HEK293T (cell line): Measurements from ENCODE around the gene GPD2.
A peak's percentile ranks its signal among the peaks of the same experiment; 100 is the strongest.

ENCODE experiments used
- CTCF ChIA-PET: fragments of 350-600 bp; formaldehyde crosslinking; extraction: SDS; loops from one replicate; lab custom pipeline; 2021; ENCODE audit warnings: antibody characterized with exemption, inconsistent platforms; lab: Yijun Ruan, JAX
- POLR2A ChIA-PET: fragments of 350-600 bp; formaldehyde crosslinking; extraction: SDS; loops from one replicate; lab custom pipeline; 2020; ENCODE audit warnings: antibody characterized with exemption, inconsistent platforms; lab: Yijun Ruan, JAX
- DNase-seq: peaks from one replicate; pipeline ENCODE4 v3.0.0; 2012; ENCODE audit warnings: mixed read lengths; ENCODE audit errors: extremely low spot score
- ARNT ChIP-seq: fragments of 450-650 bp; IDR thresholded peaks from 2 replicates; pipeline ENCODE4 v1.6.1; 2017; ENCODE audit warnings: mild to moderate bottlenecking
- BHLHE40 ChIP-seq: fragments of 450-650 bp; IDR thresholded peaks from 2 replicates; pipeline ENCODE4 v1.6.1; 2016; ENCODE audit warnings: mild to moderate bottlenecking, moderate library complexity, borderline replicate concordance
- CTBP1 ChIP-seq: fragments of 450-650 bp; IDR thresholded peaks from 2 replicates; pipeline ENCODE4 v1.6.1; 2016; ENCODE audit warnings: borderline replicate concordance
- ELF4 ChIP-seq: fragments of 450-650 bp; IDR thresholded peaks from 2 replicates; pipeline ENCODE4 v1.6.1; 2017; ENCODE audit warnings: antibody characterized with exemption
- FOXA1 ChIP-seq: fragments of 450-650 bp; IDR thresholded peaks from 2 replicates; pipeline ENCODE4 v1.6.1; 2016; ENCODE audit warnings: mild to moderate bottlenecking
- FOXK2 ChIP-seq: fragments of 450-650 bp; IDR thresholded peaks from 2 replicates; pipeline ENCODE4 v1.6.1; 2016; ENCODE audit warnings: mild to moderate bottlenecking
- FOXM1 ChIP-seq: fragments of 450-650 bp; IDR thresholded peaks from 2 replicates; pipeline ENCODE4 v1.6.1; 2017; ENCODE audit warnings: mild to moderate bottlenecking, borderline replicate concordance
- HDGF ChIP-seq: fragments of 450-650 bp; IDR thresholded peaks from 2 replicates; pipeline ENCODE4 v1.6.1; 2017; ENCODE audit warnings: antibody characterized with exemption, borderline replicate concordance
- L3MBTL2 ChIP-seq: fragments of 450-650 bp; conservative IDR thresholded peaks from 2 replicates; pipeline ENCODE4 v1.6.1; 2016; ENCODE audit warnings: mild to moderate bottlenecking
- LEF1 ChIP-seq: fragments of 450-650 bp; IDR thresholded peaks from 2 replicates; pipeline ENCODE4 v1.6.1; 2017; ENCODE audit warnings: mild to moderate bottlenecking, borderline replicate concordance
- NFRKB ChIP-seq: fragments of 450-650 bp; IDR thresholded peaks from 2 replicates; pipeline ENCODE4 v1.6.1; 2016; ENCODE audit warnings: mild to moderate bottlenecking, moderate library complexity
- PKNOX1 ChIP-seq: fragments of 450-650 bp; IDR thresholded peaks from 2 replicates; pipeline ENCODE4 v1.6.1; 2016
- SP1 ChIP-seq: fragments of 450-650 bp; IDR thresholded peaks from 2 replicates; pipeline ENCODE4 v1.6.1; 2017
- SUZ12 ChIP-seq: fragments of 450-650 bp; IDR thresholded peaks from 2 replicates; pipeline ENCODE4 v1.6.1; 2016; ENCODE audit warnings: mild to moderate bottlenecking
- TARDBP ChIP-seq: fragments of 450-650 bp; IDR thresholded peaks from 2 replicates; pipeline ENCODE4 v1.6.1; 2016
- ZNF384 ChIP-seq: fragments of 450-650 bp; IDR thresholded peaks from 2 replicates; pipeline ENCODE4 v1.6.1; 2016

Gene GPD2

GRCh38 chr2:156476021-156476849, 40.1 kb downstream of the GPD2 start:
- no peak for DNase-seq
- ChIA-PET CTCF (no interaction called here), POLR2A (no interaction called here)
- TF ChIP-seq ZNF384: no peak
- no peak for TF ChIP-seq ELF4
- TF ChIP-seq FOXK2: no peak
- no peak for TF ChIP-seq ARNT
- TF ChIP-seq FOXM1: no peak
- no peak for TF ChIP-seq HDGF
- no peak for TF ChIP-seq NFRKB
- TF ChIP-seq BHLHE40: no peak
- TF ChIP-seq SUZ12: no peak

GRCh38 chr2:156476850-156477206, 40.6 kb downstream of the GPD2 start:
- TF ChIP-seq FOXA1: no peak
- TF ChIP-seq SP1: no peak
- TF ChIP-seq HDGF: no peak
- TF ChIP-seq PKNOX1: no peak
- TF ChIP-seq FOXK2: no peak
- no peak for TF ChIP-seq ARNT
- TF ChIP-seq FOXM1: no peak
- no peak for TF ChIP-seq SUZ12
- no peak for TF ChIP-seq ZNF384
- no peak for TF ChIP-seq BHLHE40
- TF ChIP-seq NFRKB: no peak
- no peak for TF ChIP-seq ELF4
- no peak for TF ChIP-seq L3MBTL2
- no peak for TF ChIP-seq LEF1
- POLR2A ChIA-PET: no interaction called here
- DNase-seq: no peak
- CTCF ChIA-PET: no interaction called here

- ChIA-PET CTCF (interaction anchor here (0.6 kb wide), 1 partner anchor 55 kb away, joined by 3 read pairs; no protein-coding TSS in a partner anchor), POLR2A (no interaction called here)
- TF ChIP-seq HDGF: no peak
- no peak for TF ChIP-seq NFRKB
- TF ChIP-seq BHLHE40: no peak
- TF ChIP-seq FOXA1: no peak
- no peak for TF ChIP-seq PKNOX1
- TF ChIP-seq ARNT: no peak
- no peak for DNase-seq
Measured at GRCh38 chr2:156480376-156480775, 44.2 kb downstream of the GPD2 start.

GRCh38 chr2:156481312-156481711, 45.1 kb downstream of the GPD2 start:
- ChIA-PET CTCF (no interaction called here), POLR2A (no interaction called here)
- no peak for DNase-seq
- TF ChIP-seq TARDBP (no peak), ZNF384 (no peak), FOXK2 (no peak)

GRCh38 chr2:156483741-156484173, 47.6 kb downstream of the GPD2 start:
- ChIA-PET POLR2A (no interaction called here), CTCF (no interaction called here)
- peak; percentile 67 for TF ChIP-seq ZNF384
- TF ChIP-seq CTBP1: no peak
- no peak for DNase-seq

GRCh38 chr2:156486147-156486546, 50.0 kb downstream of the GPD2 start:
- no peak for DNase-seq
- ChIA-PET CTCF (interaction anchor here (0.8 kb wide), 1 partner anchor 19 kb away, joined by 3 read pairs; no protein-coding TSS in a partner anchor), POLR2A (no interaction called here)
- TF ChIP-seq ARNT (no peak), PKNOX1 (peak; percentile 47; the same call in 1 of the 2 replicates)

- no peak for DNase-seq
- TF ChIP-seq ARNT (no peak), SUZ12 (no peak), ZNF384 (no peak), SP1 (no peak), TARDBP (no peak), L3MBTL2 (no peak), HDGF (no peak), CTBP1 (no peak), BHLHE40 (no peak), PKNOX1 (no peak), FOXA1 (no peak), ELF4 (no peak), FOXK2 (no peak), FOXM1 (no peak), LEF1 (no peak)
- POLR2A ChIA-PET: no interaction called here
- CTCF ChIA-PET: interaction anchor here (0.8 kb wide), 1 partner anchor 19 kb away, joined by 3 read pairs; no protein-coding TSS in a partner anchor
Measured at GRCh38 chr2:156486614-156487013, 50.4 kb downstream of the GPD2 start.
